OCI-LY3 (cell line): ENCODE data around the gene IL1RL1.

Source experiments
- H2AFZ ChIP-seq: fragments of 200-600, 300-600 bp; shearing (Covaris generic); 2 replicates; pipeline ENCODE4 v1.6.0; 2014; ENCODE audit warnings: antibody characterized with exemption, low read depth, low read length
- H3K27ac ChIP-seq: fragments of 200-600, 300-600 bp; sonication (generic); 2 replicates; pipeline ENCODE4 v1.5.1; 2014; ENCODE audit warnings: mild to moderate bottlenecking, low read length, moderate library complexity, mixed read lengths
- H3K27me3 ChIP-seq: fragments of 200-600, 300-600 bp; sonication (generic); 2 replicates; pipeline ENCODE4 v1.6.1; 2014; ENCODE audit warnings: low read depth, low read length, mixed read lengths
- H3K36me3 ChIP-seq: fragments of 200-600, 300-600 bp; sonication (generic); replicated peaks from 2 replicates; pipeline ENCODE3; 2014; ENCODE audit warnings: low read depth, low read length, mixed read lengths
- H3K4me1 ChIP-seq: fragments of 300-600, 200-600 bp; sonication (generic); 2 replicates; pipeline ENCODE4 v1.6.1; 2014; ENCODE audit warnings: low read length, mixed read lengths
- H3K4me2 ChIP-seq: fragments of 200-600, 300-600 bp; sonication (generic); 2 replicates; pipeline ENCODE4 v1.6.1; 2014; ENCODE audit warnings: low read length, mixed read lengths
- H3K4me3 ChIP-seq: fragments of 300-600, 200-600 bp; sonication (generic); 2 replicates; pipeline ENCODE4 v1.5.1; 2014; ENCODE audit warnings: antibody characterized with exemption, mild to moderate bottlenecking, low read length, moderate library complexity
- H3K79me2 ChIP-seq: fragments of 300-600, 200-600 bp; shearing (Covaris generic); 2 replicates; pipeline ENCODE4 v1.6.1; 2014; ENCODE audit warnings: mild to moderate bottlenecking, low read length, mixed read lengths
- H3K9ac ChIP-seq: fragments of 300-600, 200-600 bp; shearing (Covaris generic); 2 replicates; pipeline ENCODE4 v1.6.0; 2014; ENCODE audit warnings: mild to moderate bottlenecking, low read length, moderate library complexity
- H3K9me3 ChIP-seq: fragments of 200-600, 300-600 bp; shearing (Covaris generic); 2 replicates; pipeline ENCODE4 v1.6.1; 2014; ENCODE audit warnings: low read length, mixed read lengths; ENCODE audit not compliant: insufficient read depth
- H4K20me1 ChIP-seq: fragments of 200-600, 300-600 bp; sonication (generic); 2 replicates; pipeline ENCODE4 v1.6.1; 2016; ENCODE audit warnings: low read length, mixed read lengths; ENCODE audit not compliant: insufficient read depth
- CTCF ChIP-seq: fragments of 200-600, 300-600 bp; sonication (generic); IDR thresholded peaks from 2 replicates; pipeline ENCODE4 v1.5.1; 2014; ENCODE audit warnings: antibody characterized with exemption, low read length, low read depth
- EZH2phosphoT487 ChIP-seq: fragments of 200-600 bp; shearing (Covaris generic); IDR thresholded peaks from 2 replicates; pipeline ENCODE4 v1.6.1; 2018; ENCODE audit warnings: antibody characterized with exemption, mixed run types, low read depth

The IL1RL1 gene

DNA sequence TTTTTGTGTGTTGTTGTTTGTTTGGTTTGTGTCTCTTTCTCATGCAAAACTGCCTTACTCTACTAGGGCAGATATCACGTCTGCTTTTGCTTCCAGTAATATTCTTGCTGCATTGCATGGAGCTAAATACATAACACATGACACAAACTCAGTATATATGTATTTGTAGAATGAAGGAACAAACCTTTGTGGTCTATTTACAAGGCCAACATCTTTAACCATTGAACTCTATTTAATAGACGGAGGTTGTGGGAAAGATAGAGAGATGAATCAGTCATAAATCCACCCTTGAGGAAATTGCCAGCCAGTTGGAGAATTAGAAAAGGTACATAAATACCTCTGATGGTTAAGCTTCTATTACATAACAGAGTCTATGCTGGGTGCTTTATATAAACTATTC lies 26.0 kb upstream of the IL1RL1 start:
- Histone ChIP-seq H3K27me3 (0 out of 2 replicates have a peak, but pooled peaks cover 9% of the 10 kb centered on the region), H3K79me2 (no peaks in the 10 kb centered on the region), H3K4me3 (no peak overlapping the region), H2AFZ (no peak overlapping the region), H3K4me1 (peaks cover 9% of the 10 kb centered on the region), H3K36me3 (no peaks in the 10 kb centered on the region), H3K27ac (no peak overlapping the region), H3K4me2 (no peak overlapping the region), H4K20me1 (no peaks in the 10 kb centered on the region), H3K9me3 (no peaks in the 10 kb centered on the region), H3K9ac (no peak overlapping the region)
- TF ChIP-seq EZH2phosphoT487 (no peak), CTCF (no peak)

DNA sequence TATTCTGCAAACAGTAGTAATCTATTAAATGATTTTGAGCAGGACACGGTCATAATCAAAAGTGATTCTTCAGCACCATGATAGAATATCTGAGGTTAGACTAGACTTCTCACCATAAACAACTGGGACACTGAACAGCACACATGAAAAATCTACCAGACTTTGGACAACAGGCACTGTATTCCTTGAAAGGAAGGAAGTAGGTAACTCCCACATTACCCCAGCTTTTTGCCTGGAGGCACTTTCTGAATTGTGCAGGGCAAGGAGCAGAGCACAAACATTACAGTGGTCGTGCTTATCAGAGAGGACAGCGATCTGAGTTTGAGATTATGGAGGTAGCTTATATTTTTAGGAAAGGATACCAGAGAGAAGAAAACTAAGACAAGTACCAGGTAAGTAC lies 25.3 kb upstream of the IL1RL1 start:
- Histone ChIP-seq H3K27ac (no peak overlapping the region), H3K4me2 (no peak overlapping the region), H3K4me1 (peaks cover 9% of the 10 kb centered on the region), H2AFZ (no peak overlapping the region), H4K20me1 (no peaks in the 10 kb centered on the region), H3K79me2 (no peaks in the 10 kb centered on the region), H3K27me3 (0 out of 2 replicates have a peak, but pooled peaks cover 9% of the 10 kb centered on the region), H3K9ac (no peak overlapping the region), H3K36me3 (no peaks in the 10 kb centered on the region), H3K4me3 (no peak overlapping the region), H3K9me3 (no peaks in the 10 kb centered on the region)
- no peak for TF ChIP-seq CTCF
- no peak for TF ChIP-seq EZH2phosphoT487

- Histone ChIP-seq H3K79me2 (no peaks in the 10 kb centered on the region), H3K36me3 (no peaks in the 10 kb centered on the region), H3K9ac (no peak overlapping the region), H3K4me3 (no peak overlapping the region), H3K4me2 (no peak overlapping the region), H3K27me3 (peaks cover 7% of the 10 kb centered on the region; the same call in 1 of the 2 replicates), H3K4me1 (peaks cover 4% of the 10 kb centered on the region; the same call in 1 of the 2 replicates), H3K9me3 (no peaks in the 10 kb centered on the region), H3K27ac (no peak overlapping the region), H4K20me1 (no peaks in the 10 kb centered on the region), H2AFZ (no peak overlapping the region)
- TF ChIP-seq EZH2phosphoT487: no peak
- TF ChIP-seq CTCF: no peak
These were observed 22.2 kb upstream of the IL1RL1 start for GRCh38 chr2:102289129-102289528.

GRCh38 chr2:102290594-102290993 lies 20.8 kb upstream of the IL1RL1 start:
- TF ChIP-seq CTCF: no peak
- TF ChIP-seq EZH2phosphoT487: no peak
- Histone ChIP-seq H3K4me3 (no peak overlapping the region), H4K20me1 (no peaks in the 10 kb centered on the region), H3K36me3 (no peaks in the 10 kb centered on the region), H3K4me1 (peaks cover 4% of the 10 kb centered on the region; the same call in 1 of the 2 replicates), H3K4me2 (no peak overlapping the region), H3K9me3 (no peaks in the 10 kb centered on the region), H3K27me3 (peaks cover 16% of the 10 kb centered on the region; the same call in 1 of the 2 replicates), H2AFZ (no peak overlapping the region), H3K9ac (no peak overlapping the region), H3K27ac (no peak overlapping the region), H3K79me2 (no peaks in the 10 kb centered on the region)
